Superior temporal gyrus (tissue), 1 donor: Measurements from ENCODE around the gene SLC2A13.

ENCODE experiments used
- DNase-seq: peaks from one replicate; pipeline ENCODE4 v3.0.0-alpha.2; 2016; ENCODE audit errors: extremely low spot score

SLC2A13 gene

GRCh38 chr12:39993268-39993667 lies 112.6 kb downstream of the SLC2A13 start:
- no peak for DNase-seq

- DNase-seq: peak; percentile 59
Observed at GRCh38 chr12:39990122-39991101, 115.5 kb downstream of the SLC2A13 start.

DNA sequence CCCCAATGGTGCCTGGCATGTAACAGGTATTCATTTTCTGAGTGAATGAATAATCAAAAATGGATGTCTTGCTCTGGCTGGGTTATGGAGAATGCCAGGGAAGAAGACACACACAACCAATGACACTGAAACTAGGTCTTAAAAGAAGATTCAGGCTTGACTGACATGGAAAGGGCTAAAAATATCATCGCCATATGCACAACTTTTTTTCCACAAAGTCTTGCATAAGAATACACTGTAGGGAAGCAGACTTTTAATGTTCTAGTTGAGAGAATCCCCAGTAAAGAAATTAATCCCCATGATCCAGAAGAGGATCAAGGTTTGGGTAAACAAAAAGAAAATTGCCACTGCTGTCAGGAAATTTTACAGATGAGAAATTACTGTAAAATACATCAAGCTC lies 116.4 kb downstream of the SLC2A13 start:
- DNase-seq: peak; percentile 65

DNA sequence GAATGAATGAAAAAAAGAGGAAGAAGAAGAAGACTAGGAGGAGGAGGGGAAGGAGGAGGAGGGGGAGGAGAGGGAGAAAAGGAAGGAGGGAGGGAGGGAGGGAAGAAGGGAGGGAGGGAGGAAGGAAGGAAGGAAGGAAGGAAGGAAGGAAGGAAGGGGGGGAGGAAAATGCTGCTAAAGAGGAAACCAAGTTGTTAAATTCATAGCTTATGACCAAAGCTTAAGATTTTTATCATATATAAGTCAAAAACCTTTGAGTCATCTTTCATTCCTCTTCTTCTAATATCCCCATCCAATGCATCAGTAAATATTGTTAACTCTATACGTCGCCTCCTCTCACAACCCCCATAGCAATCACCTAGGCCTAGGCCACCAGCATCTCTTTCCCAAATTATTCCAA lies 117.3 kb downstream of the SLC2A13 start:
- DNase-seq: no peak

- DNase-seq: no peak
Observed at GRCh38 chr12:39986674-39987073, 119.2 kb downstream of the SLC2A13 start.

- DNase-seq: no peak
Observed at GRCh38 chr12:39984670-39985069, 121.2 kb downstream of the SLC2A13 start.

- no peak for DNase-seq
Observed at GRCh38 chr12:39975374-39975918, 130.4 kb downstream of the SLC2A13 start.

DNA sequence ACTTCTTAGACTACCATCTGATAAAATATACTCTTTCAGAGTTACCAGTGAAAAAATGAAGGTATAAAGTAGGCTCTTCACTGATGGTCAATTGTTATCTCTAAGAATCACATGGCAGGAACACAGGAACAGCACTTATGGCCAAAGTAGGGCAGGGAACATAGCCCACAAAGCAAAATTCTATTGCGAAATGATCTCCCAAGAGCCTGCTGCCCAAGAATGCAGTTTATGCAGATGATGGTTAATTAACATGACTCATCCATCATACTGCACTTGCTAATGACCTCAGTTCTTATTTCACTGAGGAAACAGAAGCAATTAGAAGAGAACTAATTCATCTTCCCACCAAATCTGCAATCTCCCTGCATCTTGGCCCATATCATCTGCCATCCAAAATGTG lies 133.8 kb downstream of the SLC2A13 start:
- no peak for DNase-seq

GRCh38 chr12:39971348-39971747 lies 134.5 kb downstream of the SLC2A13 start:
- no peak for DNase-seq

DNA sequence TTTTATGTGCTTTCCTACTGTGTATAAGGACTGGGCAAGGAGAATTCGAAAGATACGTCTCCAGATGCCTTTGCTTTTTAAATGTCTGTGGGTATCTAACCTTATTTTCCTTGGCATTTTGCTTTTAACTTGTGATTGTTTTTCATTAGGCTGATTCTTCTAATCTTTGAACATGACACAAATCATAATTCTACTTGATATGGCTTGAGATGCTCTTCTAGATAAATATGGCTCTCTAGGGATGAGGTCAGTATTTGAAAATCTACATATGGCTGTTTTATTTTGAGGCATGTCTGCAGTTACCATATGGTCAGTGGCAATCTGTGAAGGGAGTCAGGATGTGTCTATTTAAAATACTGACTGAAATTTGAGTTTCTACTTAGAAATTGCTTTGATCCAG lies 139.2 kb downstream of the SLC2A13 start:
- peak; percentile 38 for DNase-seq

DNA sequence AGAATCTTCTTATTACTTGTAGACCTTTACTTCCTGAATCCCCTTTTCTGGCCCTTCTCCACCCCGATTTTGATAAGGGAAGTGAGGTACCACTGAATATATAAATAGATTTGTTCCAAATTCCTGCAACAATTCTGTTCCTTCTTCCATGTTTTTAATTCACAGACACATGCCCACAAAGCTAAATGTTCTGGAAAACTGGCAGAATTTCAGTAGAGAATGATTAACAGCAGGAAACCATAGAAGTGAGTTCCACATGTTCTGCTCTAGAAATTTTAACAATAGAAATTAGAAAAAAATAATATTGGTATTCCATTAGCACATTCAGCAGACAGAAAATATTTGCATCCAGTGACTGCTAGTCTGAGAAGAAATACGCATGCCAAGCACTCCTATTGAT lies 139.6 kb downstream of the SLC2A13 start:
- DNase-seq: peak; percentile 50

DNA sequence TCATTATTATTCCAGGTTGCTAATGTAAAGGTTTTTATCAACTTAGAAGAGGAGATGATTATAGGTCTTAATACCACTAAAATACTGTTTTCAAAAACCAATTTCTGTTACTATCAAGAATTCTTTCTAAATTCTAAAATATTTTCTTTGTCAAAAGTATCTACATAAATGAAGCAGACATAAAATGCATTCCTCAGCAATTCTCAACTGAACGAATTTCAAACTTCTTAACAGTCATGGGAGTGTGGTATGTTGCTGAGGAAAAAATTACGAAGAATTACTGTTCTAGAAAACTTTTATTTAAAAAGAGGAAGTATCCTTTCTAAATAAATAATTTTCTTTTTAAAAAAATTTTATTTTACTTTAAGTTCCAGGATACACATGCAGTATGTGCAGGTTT lies 146.4 kb downstream of the SLC2A13 start:
- no peak for DNase-seq

DNA sequence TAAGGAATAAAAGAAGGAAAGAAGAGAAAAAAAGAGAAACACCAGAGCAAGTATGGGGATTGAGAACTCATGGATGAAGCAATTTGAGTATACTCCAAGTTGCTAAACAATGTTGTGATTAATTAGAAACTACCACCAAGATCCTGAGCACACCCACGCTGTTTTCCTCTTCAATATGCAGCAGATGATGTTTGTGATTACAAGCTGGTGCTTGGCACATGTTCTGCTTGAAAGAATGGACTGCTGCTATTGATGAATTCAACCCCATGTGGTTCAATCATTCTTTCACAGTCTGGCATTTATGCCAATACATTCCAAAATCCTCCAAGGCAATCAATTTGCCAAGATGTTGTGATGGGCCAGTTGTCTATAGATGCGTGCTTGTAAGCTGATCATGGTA lies 146.8 kb downstream of the SLC2A13 start:
- no peak for DNase-seq

- no peak for DNase-seq
Observed at GRCh38 chr12:39958377-39958776, 147.5 kb downstream of the SLC2A13 start.

- DNase-seq: no peak
Observed at GRCh38 chr12:39956725-39957124, 149.2 kb downstream of the SLC2A13 start.

- DNase-seq: no peak
Observed at GRCh38 chr12:39946361-39947280, 159.3 kb downstream of the SLC2A13 start.

DNA sequence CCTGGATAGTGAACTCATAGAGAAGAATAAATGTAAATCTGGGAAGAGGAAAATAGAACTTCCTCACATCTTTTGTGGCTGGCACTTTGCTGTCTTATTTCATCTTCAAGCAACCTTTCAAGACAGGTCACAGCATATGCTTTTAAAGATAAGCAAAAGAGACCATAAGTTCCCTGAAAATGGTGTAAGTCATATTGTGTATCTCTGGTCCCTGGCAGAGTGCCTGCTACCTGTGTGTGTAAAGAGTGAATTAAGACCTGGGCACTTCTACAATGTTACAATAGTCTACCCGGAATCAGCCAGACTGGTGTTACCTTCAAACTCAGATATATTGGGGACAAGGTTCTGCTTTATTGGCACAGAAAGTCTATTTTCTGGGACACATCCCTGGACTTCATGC lies 168.8 kb downstream of the SLC2A13 start:
- DNase-seq: no peak

DNA sequence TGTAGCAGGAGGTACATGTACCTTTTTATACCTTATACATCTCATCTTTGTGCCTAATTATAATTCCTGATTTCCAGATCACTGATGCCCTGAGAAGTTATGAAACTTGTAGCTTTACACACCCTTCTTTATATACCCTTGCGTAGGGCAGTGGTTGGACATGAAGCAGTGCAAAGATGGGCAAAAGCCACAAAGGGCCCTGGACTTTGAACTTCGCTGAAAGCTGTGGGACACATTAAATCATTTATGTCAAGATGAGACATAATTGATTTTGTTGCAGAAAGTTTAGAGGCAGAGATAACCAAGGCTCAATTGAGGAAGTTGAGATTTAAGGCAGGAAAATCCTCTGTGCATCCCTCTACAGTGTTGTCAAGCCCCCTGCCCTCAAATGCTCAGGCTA lies 170.0 kb downstream of the SLC2A13 start:
- no peak for DNase-seq

DNA sequence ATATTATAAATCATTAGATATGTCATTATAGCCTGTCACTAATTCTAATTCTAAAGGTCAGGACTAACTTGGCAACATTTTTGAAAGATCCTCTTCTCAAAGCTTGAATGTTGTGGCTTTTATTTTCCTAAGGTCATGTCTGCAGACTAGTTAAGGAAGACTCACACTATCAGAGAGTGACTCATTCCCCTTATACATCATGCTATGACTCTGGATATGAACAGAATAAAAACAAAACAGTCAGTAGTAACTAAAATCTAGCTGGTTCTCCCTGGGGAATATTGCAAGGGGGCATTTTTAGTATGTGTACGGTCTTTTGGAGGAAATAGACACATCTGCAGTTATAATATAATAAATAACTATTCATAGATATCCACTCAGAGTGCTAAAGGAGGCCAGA lies 170.6 kb downstream of the SLC2A13 start:
- DNase-seq: no peak

- no peak for DNase-seq
Observed at GRCh38 chr12:39931857-39932256, 174.0 kb downstream of the SLC2A13 start.

DNA sequence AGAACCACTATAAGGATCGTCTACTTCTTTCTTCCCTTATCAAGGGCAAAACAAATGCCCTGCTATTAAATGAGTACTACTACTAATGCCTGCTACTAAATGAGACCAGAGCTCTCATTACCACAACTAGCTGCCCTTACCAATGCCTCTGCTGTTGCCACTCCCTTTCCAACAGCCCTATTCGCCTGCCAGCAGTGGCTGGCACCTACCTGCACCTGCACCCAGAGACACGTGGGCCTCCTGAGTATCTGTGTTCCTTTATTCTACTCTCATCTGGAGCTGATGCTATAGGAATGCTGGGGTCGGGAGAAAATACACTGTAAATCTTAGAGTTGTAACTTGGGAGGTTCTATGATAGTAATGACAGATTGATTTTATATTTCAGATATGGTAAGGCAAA lies 174.7 kb downstream of the SLC2A13 start:
- no peak for DNase-seq

- no peak for DNase-seq
Observed at GRCh38 chr12:39930101-39930500, 175.8 kb downstream of the SLC2A13 start.
